Lower lobe of right lung (tissue), 2 donors: ENCODE measurements around the gene NR6A1. TPM values are rescaled to one million over a fixed set of nuclear protein-coding genes. Genes with fewer than 3 reads are reported as not detected.
A peak's percentile ranks its signal among the peaks of the same experiment; 100 is the strongest.

Experiments
- ATAC-seq, 2 donors: fragments of 200-7000 bp; cut with Tn5 transposase; one replicate each; pipeline ENCODE4 v1.9.1; 2020 to 2022; ENCODE audit warnings: mild to moderate bottlenecking in 2 of 2, moderate library complexity in 2 of 2
- DNase-seq: peaks from one replicate; pipeline ENCODE4 v3.0.0-alpha.2; 2020
- H3K27ac ChIP-seq: fragments of 200-600 bp; one replicate; pipeline ENCODE4 v1.8.0; 2022
- H3K27me3 ChIP-seq: fragments of 200-600 bp; one replicate; pipeline ENCODE4 v1.8.0; 2022; ENCODE audit warnings: low read depth
- H3K36me3 ChIP-seq: fragments of 200-600 bp; one replicate; pipeline ENCODE4 v1.8.0; 2022; ENCODE audit warnings: mild to moderate bottlenecking
- H3K4me1 ChIP-seq: fragments of 200-600 bp; one replicate; pipeline ENCODE4 v1.8.0; 2022
- H3K4me3 ChIP-seq: fragments of 200-600 bp; one replicate; pipeline ENCODE4 v1.8.0; 2022; ENCODE audit warnings: mild to moderate bottlenecking
- H3K9me3 ChIP-seq: fragments of 200-600 bp; one replicate; pipeline ENCODE4 v1.8.0; 2022
- CTCF ChIP-seq: fragments of 200-600 bp; IDR thresholded peaks from one replicate; pipeline ENCODE4 v1.8.0; 2022; ENCODE audit warnings: antibody characterized with exemption, mild to moderate bottlenecking
- intact Hi-C: fragments of 100-400 bp; cut with DNase I; formaldehyde crosslinking; loops from one replicate; pipeline ENCODE4 v1.11.0; 2022
- total RNA-seq: library from RNA; stranded (reverse); fragmentation: NEBNext Ultra II Directional; extraction: Animal tissue kit (Norgen Biotek cat#: 25700); gene quantifications from one replicate; pipeline ENCODE4 v1.2.1, GENCODE V29; 2021
- donor health status: DM: no; HTN: yes; CAD: no; lungs with severe emphysema.

NR6A1 gene
- total RNA-seq, 1 donor from 2014 or later, result 4.5 TPM

- no peaks in the 10 kb centered on the region for H3K27me3 ChIP-seq
- H3K4me1 ChIP-seq, result no peaks in the 10 kb centered on the region
- no peak for DNase-seq
- intact Hi-C loops, result no loop called here
- no peak for ATAC-seq
- no peaks in the 10 kb centered on the region for H3K36me3 ChIP-seq
- no peak for TF ChIP-seq CTCF
- H3K4me3 ChIP-seq, result no peak overlapping the region
- no peak overlapping the region for H3K27ac ChIP-seq
- H3K9me3 ChIP-seq, result no peaks in the 10 kb centered on the region
Observed at GRCh38 chr9:124688238-124688904, 82.7 kb downstream of the NR6A1 start.

DNA sequence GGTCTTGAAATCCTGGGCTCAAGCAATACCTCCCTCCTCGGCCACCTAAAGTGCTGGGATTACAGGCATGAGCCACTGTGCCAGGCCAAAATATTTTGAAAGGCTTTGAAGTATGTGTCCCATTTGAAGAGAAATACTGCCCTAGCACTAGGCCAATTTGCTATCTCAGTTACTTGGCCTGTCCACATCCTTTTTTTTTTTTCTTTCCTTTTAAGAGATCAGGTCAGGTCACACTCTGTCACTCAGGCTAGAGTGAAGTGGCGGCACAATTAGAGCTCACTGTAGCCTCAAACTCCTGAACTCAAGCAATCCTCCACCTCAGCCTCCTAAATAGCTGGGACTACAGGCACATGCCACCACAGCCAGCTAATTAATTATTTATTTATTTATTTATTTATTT lies 84.2 kb downstream of the NR6A1 start:
- no peak overlapping the region for H3K4me3 ChIP-seq
- TF ChIP-seq CTCF, result no peak
- no peaks in the 10 kb centered on the region for H3K4me1 ChIP-seq
- ATAC-seq, result no peak
- H3K36me3 ChIP-seq, result no peaks in the 10 kb centered on the region
- DNase-seq, result no peak
- H3K27me3 ChIP-seq, result no peaks in the 10 kb centered on the region
- H3K9me3 ChIP-seq, result no peaks in the 10 kb centered on the region
- no peak overlapping the region for H3K27ac ChIP-seq
- intact Hi-C loops, result no loop called here

DNA sequence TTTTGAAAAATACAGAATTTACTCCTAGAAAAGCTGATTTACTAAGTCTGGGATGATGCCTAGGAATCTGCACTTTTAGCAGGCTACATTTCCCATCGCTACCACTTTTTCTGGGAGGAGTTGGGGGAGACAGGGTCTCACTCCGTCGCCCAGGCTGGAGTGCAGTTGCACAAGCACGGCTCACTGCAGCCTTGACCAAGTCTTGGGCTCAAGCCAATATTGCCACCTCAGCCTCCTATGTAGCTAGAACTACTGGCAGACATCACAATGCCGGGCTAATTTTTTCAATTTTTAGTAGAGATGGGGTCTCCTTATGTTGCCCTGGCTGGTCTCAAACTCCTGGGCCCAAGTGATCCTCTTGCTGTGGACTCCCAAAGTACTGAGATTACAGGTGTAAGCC lies 85.9 kb downstream of the NR6A1 start:
- no peak overlapping the region for H3K4me3 ChIP-seq
- no peaks in the 10 kb centered on the region for H3K9me3 ChIP-seq
- H3K27me3 ChIP-seq, result no peaks in the 10 kb centered on the region
- no peaks in the 10 kb centered on the region for H3K4me1 ChIP-seq
- ATAC-seq (peak in 1 of 2 donors; percentile 43), DNase-seq (no peak)
- TF ChIP-seq CTCF, result no peak
- no peak overlapping the region for H3K27ac ChIP-seq
- intact Hi-C loops, result no loop called here
- no peaks in the 10 kb centered on the region for H3K36me3 ChIP-seq

DNA sequence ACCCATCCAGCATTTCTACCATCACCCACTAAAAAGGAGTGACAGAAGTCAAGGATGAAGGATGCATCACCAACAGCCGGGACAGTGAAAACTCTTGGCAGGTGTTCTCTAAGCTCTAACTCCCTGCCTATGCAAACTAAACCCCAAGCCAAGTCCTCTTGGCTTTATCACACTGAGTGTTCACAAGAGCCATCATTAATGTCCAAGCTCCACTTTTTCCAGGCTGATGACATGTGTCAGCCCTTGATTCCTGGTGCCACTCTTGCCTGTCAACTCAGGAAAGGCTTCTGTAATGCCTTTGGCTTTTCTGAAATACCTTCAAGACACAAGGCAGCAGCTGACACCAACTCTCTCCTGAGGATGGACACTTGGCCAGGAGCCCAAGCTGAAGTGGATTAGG lies 86.9 kb downstream of the NR6A1 start:
- no peaks in the 10 kb centered on the region for H3K4me1 ChIP-seq
- H3K27me3 ChIP-seq, result no peaks in the 10 kb centered on the region
- H3K27ac ChIP-seq, result no peak overlapping the region
- no peaks in the 10 kb centered on the region for H3K9me3 ChIP-seq
- DNase-seq (no peak), ATAC-seq (no peak)
- intact Hi-C loops, result no loop called here
- TF ChIP-seq CTCF, result no peak
- no peaks in the 10 kb centered on the region for H3K36me3 ChIP-seq
- no peak overlapping the region for H3K4me3 ChIP-seq

GRCh38 chr9:124683043-124683442 lies 88.1 kb downstream of the NR6A1 start:
- intact Hi-C loops, result no loop called here
- TF ChIP-seq CTCF, result no peak
- ATAC-seq, result no peak
- Histone ChIP-seq H3K27ac (no peak overlapping the region), H3K4me1 (no peaks in the 10 kb centered on the region), H3K36me3 (no peaks in the 10 kb centered on the region), H3K4me3 (no peak overlapping the region), H3K27me3 (no peaks in the 10 kb centered on the region), H3K9me3 (no peaks in the 10 kb centered on the region)
- DNase-seq, result no peak
